Left ventricle myocardium inferior (tissue), 1 donor: ENCODE results near the gene GSG1L. TPM values are rescaled to one million over a fixed set of nuclear protein-coding genes. Genes with fewer than 3 reads are reported as not detected.

Experiments
- DNase-seq: peaks from one replicate; pipeline ENCODE4 v3.0.0-alpha.2; 2020
- H3K27ac ChIP-seq: fragments of 200-600 bp; replicated peaks from 2 replicates; pipeline ENCODE4 v1.8.0; 2021
- H3K27me3 ChIP-seq: fragments of 200-600 bp; 2 replicates; pipeline ENCODE4 v1.8.0; 2021; ENCODE audit warnings: low read depth
- H3K36me3 ChIP-seq: fragments of 200-600 bp; 2 replicates; pipeline ENCODE4 v1.8.0; 2021
- H3K4me1 ChIP-seq: fragments of 200-600 bp; 2 replicates; pipeline ENCODE4 v1.8.0; 2021
- H3K4me3 ChIP-seq: fragments of 200-600 bp; 2 replicates; pipeline ENCODE4 v1.8.0; 2021; ENCODE audit warnings: mild to moderate bottlenecking, moderate library complexity
- H3K9me3 ChIP-seq: fragments of 200-600 bp; replicated peaks from 2 replicates; pipeline ENCODE4 v1.8.0; 2021
- CTCF ChIP-seq: fragments of 200-600 bp; IDR thresholded peaks from 2 replicates; pipeline ENCODE4 v1.8.0; 2021; ENCODE audit warnings: antibody characterized with exemption, mild to moderate bottlenecking, borderline replicate concordance
- intact Hi-C: fragments of 100-400 bp; cut with micrococcal nuclease; formaldehyde crosslinking; loops from one replicate; pipeline ENCODE4 v1.11.0; 2022
- total RNA-seq: library from RNA; stranded (reverse); fragmentation: NEBNext Ultra II Directional; extraction: Animal tissue kit (Norgen Biotek cat#: 25700); gene quantifications from one replicate; pipeline ENCODE4 v1.2.1, GENCODE V29; 2021
- donor health status: DM: no; HTN: yes; CAD: no; lungs with severe emphysema.

GSG1L gene
- total RNA-seq, 1 donor from 2014 or later, result 3.4 TPM

- Histone ChIP-seq H3K27ac (no peak overlapping the region), H3K36me3 (peaks cover 5% of the 10 kb centered on the region), H3K27me3 (no peaks in the 10 kb centered on the region), H3K4me3 (no peak overlapping the region), H3K4me1 (peaks cover 4% of the 10 kb centered on the region), H3K9me3 (no peaks in the 10 kb centered on the region)
- intact Hi-C loops, result no loop called here
- TF ChIP-seq CTCF, result no peak
- DNase-seq, result no peak
Observed at GRCh38 chr16:27749946-27750345, 313.6 kb downstream of the GSG1L start.

GRCh38 chr16:27749547-27749875 is 314.0 kb downstream of the GSG1L start:
- TF ChIP-seq CTCF, result no peak
- no peak overlapping the region for H3K4me3 ChIP-seq
- H3K9me3 ChIP-seq, result no peaks in the 10 kb centered on the region
- peaks cover 4% of the 10 kb centered on the region for H3K4me1 ChIP-seq
- no peak for DNase-seq
- H3K27me3 ChIP-seq, result no peaks in the 10 kb centered on the region
- intact Hi-C loops, result no loop called here
- no peak overlapping the region for H3K27ac ChIP-seq
- H3K36me3 ChIP-seq, result peaks cover 3% of the 10 kb centered on the region

DNA sequence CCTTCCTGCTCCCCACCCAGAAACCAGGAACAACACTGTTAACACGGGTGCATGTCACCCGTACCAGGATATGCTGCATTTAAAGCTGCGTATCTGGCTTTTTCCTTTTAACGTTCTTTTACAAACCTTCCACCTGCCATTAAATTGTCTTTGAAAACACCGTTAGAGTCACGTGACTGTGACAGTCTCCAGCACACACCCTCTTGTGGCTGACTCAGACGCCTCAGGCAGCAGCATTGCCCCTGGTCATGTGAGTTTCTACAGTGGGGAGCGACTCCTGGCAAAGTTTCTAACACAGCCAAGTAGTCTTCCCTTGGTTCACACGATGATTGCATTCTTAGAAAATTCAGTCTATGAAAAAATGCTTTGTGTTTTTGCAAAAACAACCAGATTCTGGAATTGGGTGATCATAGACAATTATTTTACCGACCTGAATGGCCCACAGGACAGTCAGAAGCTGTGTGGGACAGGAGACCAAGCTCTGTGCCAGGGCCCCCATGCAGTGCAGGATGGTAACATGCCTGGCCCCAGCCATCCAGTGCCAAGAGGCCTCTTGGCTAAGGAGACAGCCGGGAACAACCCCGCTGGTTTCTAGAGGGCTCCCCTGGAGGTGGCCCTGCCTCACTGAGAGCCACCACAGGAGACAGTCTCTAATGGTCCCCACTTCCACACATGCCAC is 314.5 kb downstream of the GSG1L start:
- peak; percentile 21 for DNase-seq
- H3K36me3 ChIP-seq, result peaks cover 3% of the 10 kb centered on the region
- H3K27ac ChIP-seq, result no peak overlapping the region
- no peak overlapping the region for H3K4me3 ChIP-seq
- peak; percentile 54 for TF ChIP-seq CTCF
- no peaks in the 10 kb centered on the region for H3K27me3 ChIP-seq
- peaks cover 4% of the 10 kb centered on the region for H3K4me1 ChIP-seq
- no peaks in the 10 kb centered on the region for H3K9me3 ChIP-seq
- intact Hi-C loops, result no loop called here

- no peak for TF ChIP-seq CTCF
- H3K9me3 ChIP-seq, result peaks cover 2% of the 10 kb centered on the region
- intact Hi-C loops, result no loop called here
- H3K27me3 ChIP-seq, result no peaks in the 10 kb centered on the region
- H3K4me3 ChIP-seq, result no peak overlapping the region
- H3K4me1 ChIP-seq, result peaks cover 4% of the 10 kb centered on the region
- no peak for DNase-seq
- H3K36me3 ChIP-seq, result peaks cover 7% of the 10 kb centered on the region
- no peak overlapping the region for H3K27ac ChIP-seq
Observed at GRCh38 chr16:27747946-27748345, 315.6 kb downstream of the GSG1L start.

GRCh38 chr16:27746076-27746855 is 317.2 kb downstream of the GSG1L start:
- intact Hi-C loops, result no loop called here
- H3K27ac ChIP-seq, result no peak overlapping the region
- peaks cover 6% of the 10 kb centered on the region for H3K9me3 ChIP-seq
- H3K4me1 ChIP-seq, result peaks cover 4% of the 10 kb centered on the region
- peaks cover 24% of the 10 kb centered on the region for H3K36me3 ChIP-seq
- no peak for TF ChIP-seq CTCF
- H3K4me3 ChIP-seq, result no peak overlapping the region
- no peak for DNase-seq
- no peaks in the 10 kb centered on the region for H3K27me3 ChIP-seq
